ENCODE data around the gene DPYSL4.

Gene DPYSL4

GRCh38 chr10:132231656-132232022 is 44.9 kb downstream of the DPYSL4 start:
- H3K36me3 ChIP-seq (ENCODE audit: insufficient read depth, low read length) = no peaks in the 10 kb centered on the region
- H3K4me1 ChIP-seq (ENCODE audit: insufficient read depth, low read length) = no peaks in the 10 kb centered on the region; the same call in 1 of the 2 replicates
- no peaks in the 10 kb centered on the region for H3K9me3 ChIP-seq (ENCODE audit: control insufficient read depth, insufficient read depth, low read length)
- no peak overlapping the region for H3K9ac ChIP-seq (ENCODE audit: low read depth, low read length)

- no peaks in the 10 kb centered on the region for H3K9me3 ChIP-seq (ENCODE audit: control insufficient read depth, insufficient read depth, low read length)
- H3K36me3 ChIP-seq (ENCODE audit: insufficient read depth, low read length) = no peaks in the 10 kb centered on the region
- no peak overlapping the region for H3K9ac ChIP-seq (ENCODE audit: low read depth, low read length)
- H3K4me1 ChIP-seq (ENCODE audit: insufficient read depth, low read length) = no peaks in the 10 kb centered on the region; the same call in 1 of the 2 replicates
Measured at GRCh38 chr10:132232023-132232951, 45.5 kb downstream of the DPYSL4 start.

GRCh38 chr10:132232981-132233380 is 46.2 kb downstream of the DPYSL4 start:
- Histone ChIP-seq H3K9ac (ENCODE audit: low read depth, low read length) (no peak overlapping the region), H3K9me3 (ENCODE audit: control insufficient read depth, insufficient read depth, low read length) (no peaks in the 10 kb centered on the region), H3K4me1 (ENCODE audit: insufficient read depth, low read length) (no peaks in the 10 kb centered on the region; the same call in 1 of the 2 replicates), H3K36me3 (ENCODE audit: insufficient read depth, low read length) (no peaks in the 10 kb centered on the region)

GRCh38 chr10:132233501-132234085 is 46.8 kb downstream of the DPYSL4 start:
- Histone ChIP-seq H3K4me1 (ENCODE audit: insufficient read depth, low read length) (no peaks in the 10 kb centered on the region; the same call in 1 of the 2 replicates), H3K36me3 (ENCODE audit: insufficient read depth, low read length) (no peaks in the 10 kb centered on the region), H3K9ac (ENCODE audit: low read depth, low read length) (no peak overlapping the region), H3K9me3 (ENCODE audit: control insufficient read depth, insufficient read depth, low read length) (no peaks in the 10 kb centered on the region)

GRCh38 chr10:132234860-132235259 is 48.1 kb downstream of the DPYSL4 start:
- Histone ChIP-seq H3K9me3 (ENCODE audit: control insufficient read depth, insufficient read depth, low read length) (no peaks in the 10 kb centered on the region), H3K4me1 (ENCODE audit: insufficient read depth, low read length) (no peaks in the 10 kb centered on the region; the same call in 1 of the 2 replicates), H3K9ac (ENCODE audit: low read depth, low read length) (no peak overlapping the region)

GRCh38 chr10:132236161-132236560 is 49.4 kb downstream of the DPYSL4 start:
- H3K9ac ChIP-seq (ENCODE audit: low read depth, low read length) = no peak overlapping the region
- H3K36me3 ChIP-seq (ENCODE audit: insufficient read depth, low read length) = no peaks in the 10 kb centered on the region
- no peaks in the 10 kb centered on the region for H3K9me3 ChIP-seq (ENCODE audit: control insufficient read depth, insufficient read depth, low read length)
- no peaks in the 10 kb centered on the region for H3K4me1 ChIP-seq (ENCODE audit: insufficient read depth, low read length)

More at GRCh38 chr10:132234860-132235259, 48.1 kb downstream of the DPYSL4 start:
- H3K36me3 ChIP-seq (ENCODE audit: insufficient read depth, low read length) = no peaks in the 10 kb centered on the region

- H3K36me3 ChIP-seq (ENCODE audit: insufficient read depth, low read length) = no peaks in the 10 kb centered on the region
- H3K9ac ChIP-seq (ENCODE audit: low read depth, low read length) = no peak overlapping the region
- no peaks in the 10 kb centered on the region for H3K4me1 ChIP-seq (ENCODE audit: insufficient read depth, low read length)
Measured at GRCh38 chr10:132236881-132237280, 50.1 kb downstream of the DPYSL4 start.

GRCh38 chr10:132237396-132237795 is 50.6 kb downstream of the DPYSL4 start:
- no peaks in the 10 kb centered on the region for H3K36me3 ChIP-seq (ENCODE audit: insufficient read depth, low read length)
- H3K9me3 ChIP-seq (ENCODE audit: control insufficient read depth, insufficient read depth, low read length) = no peaks in the 10 kb centered on the region
- no peak overlapping the region for H3K9ac ChIP-seq (ENCODE audit: low read depth, low read length)
- no peaks in the 10 kb centered on the region for H3K4me1 ChIP-seq (ENCODE audit: insufficient read depth, low read length)

More at GRCh38 chr10:132236881-132237280, 50.1 kb downstream of the DPYSL4 start:
- no peaks in the 10 kb centered on the region for H3K9me3 ChIP-seq (ENCODE audit: control insufficient read depth, insufficient read depth, low read length)

GRCh38 chr10:132237871-132238270 is 51.1 kb downstream of the DPYSL4 start:
- Histone ChIP-seq H3K9ac (ENCODE audit: low read depth, low read length) (no peak overlapping the region), H3K4me1 (ENCODE audit: insufficient read depth, low read length) (no peaks in the 10 kb centered on the region), H3K36me3 (ENCODE audit: insufficient read depth, low read length) (no peaks in the 10 kb centered on the region), H3K9me3 (ENCODE audit: control insufficient read depth, insufficient read depth, low read length) (no peaks in the 10 kb centered on the region)

- Histone ChIP-seq H3K9ac (ENCODE audit: low read depth, low read length) (no peak overlapping the region), H3K9me3 (ENCODE audit: control insufficient read depth, insufficient read depth, low read length) (no peaks in the 10 kb centered on the region), H3K36me3 (ENCODE audit: insufficient read depth, low read length) (no peaks in the 10 kb centered on the region), H3K4me1 (ENCODE audit: insufficient read depth, low read length) (no peaks in the 10 kb centered on the region)
Measured at GRCh38 chr10:132238371-132239125, 51.8 kb downstream of the DPYSL4 start.

- Histone ChIP-seq H3K36me3 (ENCODE audit: insufficient read depth, low read length) (no peaks in the 10 kb centered on the region), H3K9me3 (ENCODE audit: control insufficient read depth, insufficient read depth, low read length) (no peaks in the 10 kb centered on the region), H3K4me1 (ENCODE audit: insufficient read depth, low read length) (no peaks in the 10 kb centered on the region), H3K9ac (ENCODE audit: low read depth, low read length) (no peak overlapping the region)
Measured at GRCh38 chr10:132239126-132240031, 52.6 kb downstream of the DPYSL4 start.

- Histone ChIP-seq H3K4me1 (ENCODE audit: insufficient read depth, low read length) (no peaks in the 10 kb centered on the region), H3K9ac (ENCODE audit: low read depth, low read length) (no peak overlapping the region), H3K36me3 (ENCODE audit: insufficient read depth, low read length) (no peaks in the 10 kb centered on the region), H3K9me3 (ENCODE audit: control insufficient read depth, insufficient read depth, low read length) (no peaks in the 10 kb centered on the region)
Measured at GRCh38 chr10:132240156-132240555, 53.4 kb downstream of the DPYSL4 start.

GRCh38 chr10:132240581-132240980 is 53.8 kb downstream of the DPYSL4 start:
- H3K4me1 ChIP-seq (ENCODE audit: insufficient read depth, low read length) = no peaks in the 10 kb centered on the region
- H3K36me3 ChIP-seq (ENCODE audit: insufficient read depth, low read length) = no peaks in the 10 kb centered on the region

More at GRCh38 chr10:132240581-132240980, 53.8 kb downstream of the DPYSL4 start:
- Histone ChIP-seq H3K9ac (ENCODE audit: low read depth, low read length) (no peak overlapping the region), H3K9me3 (ENCODE audit: control insufficient read depth, insufficient read depth, low read length) (no peaks in the 10 kb centered on the region)
